HL-60 (cell line): ENCODE results near the gene ACSS3.

ENCODE experiments used
- DNase-seq, 2 experiments: peaks; one replicate each; pipeline ENCODE4 v3.0.0-alpha.2; 2010 to 2020; ENCODE audit warnings: low read depth in 1 of 2, low spot score in 1 of 2
- H3K27ac ChIP-seq: fragments of 250-450 bp; sonication (Bioruptor Pico); replicated peaks from 2 replicates; pipeline ENCODE4 v1.5.1; 2020; ENCODE audit warnings: mild to moderate bottlenecking, moderate library complexity
- H3K27me3 ChIP-seq: fragments of 250-450 bp; sonication (Bioruptor Pico); 2 replicates; pipeline ENCODE4 v1.5.1; 2021; ENCODE audit warnings: mild to moderate bottlenecking, moderate library complexity; ENCODE audit not compliant: insufficient read depth, poor library complexity, severe bottlenecking
- H3K4me3 ChIP-seq: replicated peaks from 2 replicates; pipeline ENCODE4 v1.5.1; 2011; ENCODE audit warnings: mild to moderate bottlenecking, control low read depth, low read length; ENCODE audit not compliant: insufficient read depth
- CTCF ChIP-seq: IDR thresholded peaks from one replicate; pipeline ENCODE4 v1.5.1; 2011; ENCODE audit warnings: low read length, control low read depth, inconsistent platforms; ENCODE audit not compliant: insufficient read depth
- GABPA ChIP-seq: IDR thresholded peaks from 2 replicates; pipeline ENCODE4 v1.6.1; 2012; ENCODE audit warnings: low read depth
- POLR2AphosphoS5 ChIP-seq: IDR thresholded peaks from 2 replicates; pipeline ENCODE4 v1.6.1; 2012; ENCODE audit warnings: low read depth
- SPI1 ChIP-seq: IDR thresholded peaks from 2 replicates; pipeline ENCODE4 v1.6.1; 2012; ENCODE audit warnings: low read depth, mild to moderate bottlenecking, borderline replicate concordance
- TF ChIP-seq, protein P1 (sequence below): IDR thresholded peaks from 2 replicates; pipeline ENCODE4 v1.6.1; 2012; ENCODE audit warnings: low read depth; ENCODE audit not compliant: insufficient replicate concordance

Gene ACSS3

DNA sequence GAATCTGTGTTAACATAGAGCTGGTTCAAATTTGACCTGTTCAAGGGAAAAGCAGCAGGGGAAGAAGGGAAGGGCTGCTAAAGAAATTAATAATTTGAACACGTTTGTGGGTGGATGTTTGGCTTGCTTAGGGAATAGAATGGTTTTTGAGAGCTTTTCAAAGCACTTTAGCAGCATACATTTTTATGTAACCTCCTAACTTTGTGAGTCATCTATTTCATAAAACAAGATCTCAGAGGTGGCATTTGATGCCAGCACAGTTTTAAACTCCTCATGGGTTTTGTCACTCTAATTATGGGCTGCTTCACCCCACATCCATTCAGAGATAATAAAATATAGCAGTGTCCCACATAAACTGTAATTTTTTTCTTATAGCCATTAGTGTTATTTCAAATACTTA lies 143.8 kb downstream of the ACSS3 start:
- DNase-seq, result no peak
- no peak for TF ChIP-seq POLR2AphosphoS5
- TF ChIP-seq SPI1, result no peak
- TF ChIP-seq GABPA, result no peak
- TF ChIP-seq CTCF, result no peak
- TF ChIP-seq, protein P1, sequence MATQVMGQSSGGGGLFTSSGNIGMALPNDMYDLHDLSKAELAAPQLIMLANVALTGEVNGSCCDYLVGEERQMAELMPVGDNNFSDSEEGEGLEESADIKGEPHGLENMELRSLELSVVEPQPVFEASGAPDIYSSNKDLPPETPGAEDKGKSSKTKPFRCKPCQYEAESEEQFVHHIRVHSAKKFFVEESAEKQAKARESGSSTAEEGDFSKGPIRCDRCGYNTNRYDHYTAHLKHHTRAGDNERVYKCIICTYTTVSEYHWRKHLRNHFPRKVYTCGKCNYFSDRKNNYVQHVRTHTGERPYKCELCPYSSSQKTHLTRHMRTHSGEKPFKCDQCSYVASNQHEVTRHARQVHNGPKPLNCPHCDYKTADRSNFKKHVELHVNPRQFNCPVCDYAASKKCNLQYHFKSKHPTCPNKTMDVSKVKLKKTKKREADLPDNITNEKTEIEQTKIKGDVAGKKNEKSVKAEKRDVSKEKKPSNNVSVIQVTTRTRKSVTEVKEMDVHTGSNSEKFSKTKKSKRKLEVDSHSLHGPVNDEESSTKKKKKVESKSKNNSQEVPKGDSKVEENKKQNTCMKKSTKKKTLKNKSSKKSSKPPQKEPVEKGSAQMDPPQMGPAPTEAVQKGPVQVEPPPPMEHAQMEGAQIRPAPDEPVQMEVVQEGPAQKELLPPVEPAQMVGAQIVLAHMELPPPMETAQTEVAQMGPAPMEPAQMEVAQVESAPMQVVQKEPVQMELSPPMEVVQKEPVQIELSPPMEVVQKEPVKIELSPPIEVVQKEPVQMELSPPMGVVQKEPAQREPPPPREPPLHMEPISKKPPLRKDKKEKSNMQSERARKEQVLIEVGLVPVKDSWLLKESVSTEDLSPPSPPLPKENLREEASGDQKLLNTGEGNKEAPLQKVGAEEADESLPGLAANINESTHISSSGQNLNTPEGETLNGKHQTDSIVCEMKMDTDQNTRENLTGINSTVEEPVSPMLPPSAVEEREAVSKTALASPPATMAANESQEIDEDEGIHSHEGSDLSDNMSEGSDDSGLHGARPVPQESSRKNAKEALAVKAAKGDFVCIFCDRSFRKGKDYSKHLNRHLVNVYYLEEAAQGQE, result no peak
- Histone ChIP-seq H3K4me3 (no peak overlapping the region), H3K27me3 (no peaks in the 10 kb centered on the region), H3K27ac (no peak overlapping the region)

DNA sequence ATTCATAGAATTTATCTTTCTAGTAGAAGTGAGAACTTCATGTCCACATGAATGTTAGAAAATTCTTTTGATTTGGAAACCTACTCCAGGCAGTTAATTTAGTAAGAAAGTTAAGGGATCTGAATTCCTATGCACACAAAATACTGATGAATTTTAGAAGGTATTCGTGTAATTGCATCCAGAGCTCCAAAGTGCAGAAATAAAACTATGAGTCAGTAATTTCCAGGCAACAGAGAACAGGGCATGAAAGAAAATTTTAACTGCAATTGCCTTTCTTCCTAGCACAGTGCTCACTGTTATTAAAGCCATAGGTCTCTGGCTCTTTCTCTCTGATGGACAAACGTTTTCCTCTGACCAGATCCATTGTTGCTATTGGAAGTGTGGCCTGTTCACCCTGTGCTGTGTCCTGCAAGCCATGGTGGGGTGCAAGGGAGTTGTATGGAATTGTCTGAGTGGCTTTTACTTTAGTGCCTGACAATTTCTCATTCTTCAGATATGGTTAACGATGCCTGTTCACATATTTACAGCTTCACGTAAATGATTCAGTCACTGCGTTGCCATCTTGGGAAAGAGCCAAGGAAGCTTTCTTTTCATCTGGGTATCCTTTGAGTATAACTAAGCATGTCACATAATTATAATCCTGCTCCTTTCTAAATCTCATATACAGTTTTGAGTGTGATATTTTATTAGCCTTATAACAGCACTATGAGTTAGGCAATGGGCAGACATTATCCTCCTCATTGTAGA lies 145.1 kb downstream of the ACSS3 start:
- no peaks in the 10 kb centered on the region for H3K27me3 ChIP-seq
- TF ChIP-seq SPI1 (no peak), GABPA (no peak), CTCF (no peak), POLR2AphosphoS5 (no peak)
- TF ChIP-seq, protein P1, result no peak
- no peak overlapping the region for H3K27ac ChIP-seq
- H3K4me3 ChIP-seq, result no peak overlapping the region
- DNase-seq, result no peak

DNA sequence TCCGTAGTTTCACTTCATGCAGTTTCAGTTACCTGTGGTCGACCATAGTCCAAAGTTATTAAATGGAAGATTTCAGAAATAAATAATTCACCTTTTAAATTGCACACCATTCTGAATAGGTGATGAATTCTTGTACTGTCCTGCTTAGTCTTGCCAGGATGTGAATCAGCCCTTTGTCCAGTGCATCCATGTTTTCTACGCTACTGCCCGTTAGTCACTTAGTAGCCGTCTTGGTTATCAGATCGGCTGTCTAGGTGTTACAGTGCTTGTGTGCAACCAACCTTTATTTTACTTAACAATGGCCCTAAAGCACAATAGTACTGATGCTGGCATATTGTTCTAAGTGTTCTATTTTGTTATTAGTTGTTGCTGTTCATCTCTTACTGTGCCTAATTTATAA lies 146.7 kb downstream of the ACSS3 start:
- DNase-seq, result no peak
- Histone ChIP-seq H3K27ac (no peak overlapping the region), H3K4me3 (no peak overlapping the region), H3K27me3 (no peaks in the 10 kb centered on the region)
- TF ChIP-seq, protein P1, result no peak
- TF ChIP-seq CTCF (no peak), POLR2AphosphoS5 (no peak), GABPA (no peak), SPI1 (no peak)
